Fibroblast of pulmonary artery (primary cell): ENCODE data around the gene ARSG.

Source experiments
- DNase-seq: peaks from one replicate; pipeline ENCODE4 v3.0.0-alpha.2; 2010; ENCODE audit warnings: low read depth
- H3K4me3 ChIP-seq: replicated peaks from 2 replicates; pipeline ENCODE4 v1.5.1; 2011; ENCODE audit warnings: low read depth, mild to moderate bottlenecking, control low read depth, low read length, moderate library complexity
- CTCF ChIP-seq: IDR thresholded peaks from 2 replicates; pipeline ENCODE4 v1.5.1; 2011; ENCODE audit warnings: mild to moderate bottlenecking, control low read depth, low read length, inconsistent platforms; ENCODE audit errors: missing control alignments

ARSG gene

DNA sequence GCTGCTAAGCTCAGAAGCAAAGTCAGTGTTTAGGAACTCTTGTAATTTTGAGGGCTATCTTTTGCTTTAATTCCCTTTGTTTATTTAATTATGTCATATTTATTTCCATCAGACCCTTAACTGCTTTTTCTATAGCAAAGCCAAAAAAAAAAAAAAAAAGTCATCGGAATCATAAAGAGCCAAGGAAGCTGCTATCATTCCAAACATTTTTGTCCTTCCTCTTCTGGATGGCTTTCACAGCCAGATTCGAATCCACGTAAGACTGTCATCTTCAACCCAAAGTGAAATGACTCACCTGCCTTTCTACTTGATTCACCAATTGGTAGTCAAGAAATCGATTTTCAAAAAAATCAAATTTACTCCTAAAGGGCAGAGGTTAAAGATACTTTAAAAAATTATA is 127.6 kb downstream of the ARSG start:
- peak; percentile 17 for DNase-seq
- no peak for TF ChIP-seq CTCF
- H3K4me3 ChIP-seq: no peak overlapping the region

DNA sequence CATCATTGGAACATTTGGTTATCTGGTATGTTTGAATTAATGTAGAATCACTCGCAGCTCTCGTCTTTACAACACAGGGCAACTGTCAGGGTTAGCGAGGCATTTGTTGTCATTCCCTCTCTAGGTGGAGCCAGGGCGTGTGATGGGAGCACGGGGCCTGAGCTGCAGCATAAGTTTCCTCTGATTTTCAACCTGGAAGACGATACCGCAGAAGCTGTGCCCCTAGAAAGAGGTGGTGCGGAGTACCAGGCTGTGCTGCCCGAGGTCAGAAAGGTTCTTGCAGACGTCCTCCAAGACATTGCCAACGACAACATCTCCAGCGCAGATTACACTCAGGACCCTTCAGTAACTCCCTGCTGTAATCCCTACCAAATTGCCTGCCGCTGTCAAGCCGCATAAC is 128.8 kb downstream of the ARSG start:
- no peak overlapping the region for H3K4me3 ChIP-seq
- DNase-seq: no peak
- no peak for TF ChIP-seq CTCF

GRCh38 chr17:68421486-68421885 is 130.2 kb downstream of the ARSG start:
- TF ChIP-seq CTCF: no peak
- no peak overlapping the region for H3K4me3 ChIP-seq
- no peak for DNase-seq

- DNase-seq: no peak
- no peak overlapping the region for H3K4me3 ChIP-seq
- no peak for TF ChIP-seq CTCF
Observed at GRCh38 chr17:68422821-68423220, 131.5 kb downstream of the ARSG start.

DNA sequence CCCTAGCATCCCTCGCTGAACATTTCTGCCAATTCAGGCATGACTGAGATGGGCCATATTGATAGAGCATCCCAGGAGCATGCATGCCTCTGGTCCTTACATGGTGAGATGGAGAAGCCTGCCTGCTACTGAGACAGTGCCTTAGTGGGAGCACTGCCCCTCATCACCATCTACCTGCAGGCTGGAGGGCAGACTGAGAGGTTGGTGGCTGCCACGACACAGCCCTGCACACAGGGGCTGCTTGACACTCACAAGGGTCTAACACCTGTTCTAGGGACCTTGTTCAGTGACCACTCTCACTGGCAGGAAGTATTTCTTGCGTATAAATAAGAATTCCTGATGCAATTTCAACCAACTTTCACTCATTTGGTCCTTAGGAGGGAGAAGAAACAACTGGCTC is 132.0 kb downstream of the ARSG start:
- no peak for DNase-seq
- TF ChIP-seq CTCF: no peak
- H3K4me3 ChIP-seq: no peak overlapping the region

GRCh38 chr17:68424203-68424602 is 132.9 kb downstream of the ARSG start:
- no peak overlapping the region for H3K4me3 ChIP-seq
- TF ChIP-seq CTCF: no peak
- DNase-seq: no peak

DNA sequence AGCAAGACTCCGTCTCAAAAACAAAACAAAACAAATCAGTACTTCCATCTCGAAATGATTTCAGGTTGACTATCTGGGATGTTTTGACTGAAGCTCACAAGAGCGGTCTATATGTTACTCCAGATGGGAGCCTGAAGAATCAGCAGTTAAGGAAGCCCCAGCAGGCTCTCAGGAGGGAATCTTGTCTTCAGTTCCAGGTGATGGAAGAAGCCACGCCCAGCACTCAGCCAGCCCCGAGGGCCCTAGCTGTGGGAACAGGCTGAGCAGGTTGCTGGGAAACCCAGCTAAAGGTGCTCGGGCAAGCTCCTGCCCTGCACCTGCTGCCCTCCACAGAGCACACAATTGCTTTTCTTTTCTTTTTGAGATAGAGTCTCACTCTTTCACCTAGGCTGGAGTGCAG is 133.6 kb downstream of the ARSG start:
- no peak for TF ChIP-seq CTCF
- no peak for DNase-seq
- H3K4me3 ChIP-seq: no peak overlapping the region
